ENCODE data around the gene TOMM20.

TOMM20 gene

DNA sequence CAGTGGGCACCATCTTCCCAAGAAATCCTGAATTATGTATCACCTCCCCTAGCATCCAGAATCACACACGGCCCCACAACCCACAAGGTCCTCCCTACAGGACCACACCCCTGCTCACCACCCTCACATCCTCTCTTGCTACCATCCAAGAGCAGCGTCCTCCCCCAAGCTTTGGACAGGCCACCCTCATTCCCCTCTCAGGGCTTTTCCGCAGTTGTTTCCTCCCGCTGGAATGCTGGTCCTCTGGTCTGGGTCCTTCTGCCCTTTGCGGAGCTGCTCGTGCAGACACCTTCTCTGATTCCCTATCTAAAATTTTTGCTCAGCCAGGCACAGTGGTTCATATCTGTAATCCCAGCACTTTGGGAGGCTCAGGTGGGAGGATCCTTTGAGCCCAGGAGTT, 56.5 kb downstream of the TOMM20 start:
- no peak overlapping the region for H3K4me3 ChIP-seq (ENCODE audit: low read depth, low read length)
- no peak for DNase-seq (ENCODE audit: low read depth)

- H3K4me3 ChIP-seq (ENCODE audit: low read depth, low read length): no peak overlapping the region
- no peak for DNase-seq (ENCODE audit: low read depth)
These were observed 57.8 kb downstream of the TOMM20 start for GRCh38 chr1:235070819-235071218.

DNA sequence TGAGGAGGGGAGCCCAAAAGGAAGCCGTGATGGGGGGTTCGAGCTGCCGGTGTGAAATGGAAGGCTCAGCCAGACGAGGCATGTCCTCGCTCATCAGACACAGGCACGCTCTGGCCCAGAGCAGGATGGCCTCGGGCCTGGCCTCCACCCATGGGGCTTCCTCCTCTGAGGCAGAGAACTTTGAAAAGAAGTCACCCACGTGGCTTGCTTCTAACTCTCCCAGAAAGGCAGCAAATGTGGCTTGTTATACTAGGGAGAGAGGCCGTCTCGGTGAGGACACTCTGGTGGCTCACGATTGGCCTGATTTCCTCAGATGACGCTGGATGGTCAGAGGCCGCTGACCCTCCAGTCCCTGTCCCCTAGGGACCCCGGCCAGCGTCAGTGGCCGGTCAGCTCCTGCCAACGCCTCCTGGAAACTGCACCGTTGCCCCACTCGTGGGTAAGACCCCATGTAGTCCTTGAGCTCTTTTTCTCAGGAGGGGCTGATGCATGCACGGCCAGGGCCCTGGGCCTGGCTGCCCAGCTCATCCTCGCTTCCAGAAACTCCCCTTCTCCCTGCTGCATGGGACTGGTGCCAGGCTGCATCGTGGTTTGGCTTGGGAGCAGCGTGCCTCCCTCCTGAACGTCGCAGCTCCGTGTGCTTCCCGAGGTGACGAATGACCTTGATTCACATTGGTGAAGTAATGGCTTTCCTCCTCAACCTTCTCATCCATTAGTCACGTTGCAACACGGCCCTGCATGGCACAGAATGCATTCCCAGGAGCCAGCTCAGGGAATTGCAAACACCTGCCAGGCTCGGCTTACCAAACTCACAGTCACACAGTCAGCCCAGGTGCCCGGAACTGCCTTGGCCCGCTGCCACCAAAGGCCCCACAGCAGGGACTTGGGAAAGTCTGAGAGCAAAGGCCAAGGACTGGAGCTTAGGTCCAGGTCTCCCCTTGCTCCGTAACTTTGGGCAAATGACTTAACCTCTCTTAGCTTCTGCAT, 58.8 kb downstream of the TOMM20 start:
- H3K4me3 ChIP-seq (ENCODE audit: low read depth, low read length): no peak overlapping the region
- peak; percentile 87 for DNase-seq (ENCODE audit: low read depth)

DNA sequence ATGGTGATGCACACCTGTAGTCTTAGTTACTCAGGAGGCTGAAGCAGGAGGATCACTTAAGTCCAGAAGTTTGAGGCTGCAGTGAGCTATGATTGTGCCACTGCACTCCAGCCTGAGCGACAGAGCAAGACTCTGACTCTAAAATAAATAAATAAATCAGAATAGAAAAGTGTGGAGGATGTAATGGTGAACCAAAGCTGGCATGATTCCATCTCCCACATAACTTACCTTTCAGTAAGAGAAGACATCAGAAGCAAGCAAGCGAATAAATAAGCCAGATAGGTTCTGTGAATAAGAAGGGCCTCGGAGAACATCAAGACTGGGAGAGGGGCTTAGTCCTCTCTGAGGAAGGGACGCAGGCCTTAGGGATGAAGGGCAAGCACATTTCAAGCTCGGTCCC, 59.5 kb downstream of the TOMM20 start:
- no peak for DNase-seq (ENCODE audit: low read depth)
- no peak overlapping the region for H3K4me3 ChIP-seq (ENCODE audit: low read depth, low read length)

GRCh38 chr1:235068158-235069121, 60.2 kb downstream of the TOMM20 start:
- DNase-seq (ENCODE audit: low read depth): peak; percentile 41
- H3K4me3 ChIP-seq (ENCODE audit: low read depth, low read length): no peak overlapping the region

- no peak overlapping the region for H3K4me3 ChIP-seq (ENCODE audit: low read depth, low read length)
- DNase-seq (ENCODE audit: low read depth): peak; percentile 98
These were observed 61.1 kb downstream of the TOMM20 start for GRCh38 chr1:235067396-235068157.

DNA sequence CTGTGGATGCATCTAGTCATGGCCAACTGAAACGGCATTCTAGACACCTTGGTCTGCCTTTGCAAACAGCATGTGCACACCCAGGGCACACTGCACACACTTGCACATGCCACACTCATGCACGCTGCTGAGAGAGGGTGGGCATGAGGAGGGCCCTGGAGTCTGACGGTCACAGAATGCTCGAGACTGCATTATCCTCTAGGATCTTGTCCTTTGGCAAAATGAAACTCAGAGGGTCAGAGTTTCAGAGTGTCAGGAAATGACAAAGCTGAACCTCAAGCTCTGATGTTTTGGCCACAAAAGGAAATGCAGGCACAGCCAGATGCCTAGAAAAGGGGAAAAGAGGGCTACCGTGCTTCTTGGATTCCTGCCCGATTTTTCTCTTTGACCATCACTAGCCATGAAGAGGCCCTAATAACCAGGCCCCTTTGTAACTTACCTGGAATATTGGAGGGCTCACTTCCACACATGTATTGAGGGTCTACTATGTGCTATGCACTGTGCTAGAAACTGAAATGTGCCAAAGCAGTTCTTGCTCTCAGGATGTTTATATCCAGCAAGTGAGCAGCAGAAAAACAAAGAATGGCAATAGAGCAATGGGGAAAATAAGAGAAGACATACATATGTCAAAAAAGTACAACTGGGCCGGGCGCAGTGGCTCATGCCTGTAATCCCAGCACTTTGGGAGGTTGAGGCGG, 65.4 kb downstream of the TOMM20 start:
- no peak overlapping the region for H3K4me3 ChIP-seq (ENCODE audit: low read depth, low read length)
- DNase-seq (ENCODE audit: low read depth): no peak

- no peak for DNase-seq (ENCODE audit: low read depth)
- no peak overlapping the region for H3K4me3 ChIP-seq (ENCODE audit: low read depth, low read length)
These were observed 67.8 kb downstream of the TOMM20 start for GRCh38 chr1:235060607-235061470.

Data from skeletal muscle cell (primary cell).